ENCODE measurements around the gene TLK2.

Gene TLK2

DNA sequence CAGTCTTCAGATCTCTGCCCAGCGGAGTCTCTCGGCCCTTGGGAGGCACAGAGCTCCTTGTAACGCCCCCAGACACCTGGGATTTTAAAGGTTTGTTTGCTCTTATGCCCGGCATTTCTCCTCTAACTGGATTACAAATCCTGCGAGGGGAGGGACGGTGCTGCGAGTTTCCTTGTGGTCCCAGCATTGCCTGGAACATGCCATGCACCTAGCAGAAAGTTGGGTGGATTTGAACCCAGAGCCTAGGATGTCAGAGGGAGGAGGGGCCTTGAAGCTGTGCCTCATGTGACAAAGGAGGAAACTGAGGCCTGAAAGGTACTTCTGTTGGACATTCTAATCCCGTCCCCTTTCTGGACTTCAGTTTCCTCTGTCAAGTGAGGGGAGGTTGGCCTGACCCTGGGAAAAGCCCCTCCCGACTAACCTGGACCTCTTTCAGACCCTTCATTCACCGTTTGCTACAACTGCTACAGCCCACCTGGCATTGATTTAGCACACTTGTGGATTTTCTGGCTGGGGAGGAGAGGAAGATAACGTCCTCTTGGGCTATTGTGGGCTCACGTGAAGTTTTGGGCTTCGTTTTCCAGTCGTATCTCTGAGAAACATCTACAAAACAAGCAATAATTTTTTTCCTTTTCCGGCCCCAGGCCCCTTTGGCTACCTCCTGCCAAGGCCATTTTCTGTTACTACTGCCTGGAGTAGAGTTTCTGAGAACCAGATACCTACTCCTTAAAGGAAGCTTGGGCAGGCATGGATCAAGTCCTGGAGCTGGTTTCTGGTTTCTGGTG is 179.7 kb downstream of the TLK2 start:
- DNase-seq = no peak

- DNase-seq = no peak
These were observed 182.0 kb downstream of the TLK2 start for GRCh38 chr17:62660629-62661118.

DNA sequence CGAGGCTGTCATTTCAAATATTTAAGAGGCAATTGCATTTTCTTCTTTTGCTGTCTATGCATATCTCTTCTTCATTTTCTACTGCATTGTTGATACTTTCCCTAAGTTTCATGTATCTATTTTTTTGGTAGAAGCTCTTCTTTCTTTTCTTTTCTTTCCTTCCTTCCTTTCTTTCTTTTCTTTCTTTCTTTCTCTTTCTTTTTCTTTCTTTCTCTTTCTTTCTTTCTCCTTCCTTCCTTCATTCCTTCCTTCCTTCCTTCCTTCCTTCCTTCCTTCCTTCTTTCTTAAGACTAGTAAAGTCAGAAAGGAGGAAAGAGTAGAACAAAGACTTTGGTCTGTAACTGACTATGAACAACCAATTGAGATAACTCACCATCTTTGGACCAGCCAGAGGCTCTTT is 182.7 kb downstream of the TLK2 start:
- no peak for DNase-seq

GRCh38 chr17:62662855-62663254 is 184.2 kb downstream of the TLK2 start:
- no peak for DNase-seq

Measured in GOT3 (cell line).